ENCODE results near the gene CLCN3.
"Not testable (repeated sequence)": the region's sequence is repeated elsewhere in the genome, so short reads cannot be mapped to it uniquely, and the experiment has no call there.

CLCN3 gene

DNA sequence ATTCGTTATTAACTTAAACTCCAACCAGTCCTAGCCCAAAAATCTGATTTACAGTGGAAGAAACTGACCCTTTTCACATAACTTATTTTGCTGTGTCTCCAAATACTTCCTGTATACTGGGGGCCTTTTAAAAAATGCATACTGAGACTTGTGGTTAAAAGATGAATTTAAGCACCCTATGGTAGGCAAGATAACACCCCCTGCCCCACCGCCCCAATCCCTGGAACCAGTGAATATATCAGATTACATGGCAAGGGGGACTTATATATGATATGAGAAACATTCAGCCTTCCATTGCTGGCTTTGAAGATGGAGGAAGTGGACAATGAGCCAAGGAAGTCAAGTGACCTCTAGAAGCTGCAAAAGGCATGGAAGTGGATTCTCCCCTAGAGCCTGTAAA lies 3.1 kb upstream of the CLCN3 start:
- DNase-seq (ENCODE audit: low read depth in 1 of 2, low spot score in 1 of 2): no peak

DNA sequence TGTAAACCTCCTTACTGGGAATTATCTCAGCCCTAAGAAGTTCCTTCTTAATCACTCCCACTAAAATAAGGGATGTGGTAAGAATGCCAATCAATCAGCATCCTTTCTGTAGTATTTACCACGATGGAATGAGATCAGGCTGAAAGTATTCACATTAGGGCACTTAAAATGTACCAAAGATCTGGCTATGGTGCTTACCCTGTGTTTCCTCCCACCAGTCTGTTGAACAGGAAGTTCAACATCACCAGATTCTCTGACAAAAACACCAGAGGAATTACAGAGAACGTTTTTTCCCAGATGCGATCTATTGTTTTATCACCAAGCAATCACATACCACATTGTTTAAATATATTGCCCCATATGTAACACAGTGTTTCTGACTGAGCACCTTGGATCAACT lies 2.1 kb upstream of the CLCN3 start:
- DNase-seq (ENCODE audit: low read depth in 1 of 2, low spot score in 1 of 2): no peak

DNA sequence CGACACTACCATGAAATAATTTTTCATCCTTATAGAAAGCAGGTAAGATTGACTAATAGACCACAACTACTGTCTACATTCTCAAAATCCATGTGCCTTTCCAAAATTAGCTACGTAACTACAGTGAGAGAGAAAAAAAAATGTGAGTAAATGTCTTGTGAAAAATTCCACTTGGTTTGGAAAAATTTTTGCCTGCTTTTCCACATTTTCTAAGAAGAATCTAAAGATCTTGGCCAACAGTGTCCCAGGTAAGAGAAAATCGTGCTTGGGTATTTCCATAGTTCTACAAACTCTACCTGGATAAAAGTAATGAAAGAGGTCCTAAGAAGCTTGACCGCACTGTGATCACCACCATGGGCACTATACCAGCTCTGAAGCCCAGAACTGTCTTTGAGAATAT lies 1.4 kb upstream of the CLCN3 start:
- DNase-seq (ENCODE audit: low read depth in 1 of 2, low spot score in 1 of 2): no peak

DNA sequence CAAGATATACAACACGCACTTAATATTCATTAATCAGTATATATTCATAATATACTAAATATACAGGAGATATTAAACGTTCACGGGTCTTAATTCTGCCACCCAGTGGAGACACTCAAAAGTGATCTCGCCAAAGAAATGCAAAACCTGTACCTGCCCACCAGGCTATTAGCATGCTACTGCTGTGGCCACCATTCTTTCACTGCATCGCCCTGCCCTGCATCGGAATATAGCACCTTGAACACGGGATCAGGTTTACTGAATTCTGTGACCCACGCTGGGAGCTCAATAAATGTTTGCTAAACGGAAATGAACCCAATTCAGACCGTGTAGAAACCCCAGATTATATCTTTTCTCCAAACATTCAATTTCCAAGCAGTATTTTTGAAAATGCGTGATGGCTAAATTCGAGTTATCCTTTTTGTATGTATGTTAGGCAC lies 840 bp upstream of the CLCN3 start:
- peak; percentile 9 to 27 for DNase-seq (ENCODE audit: low read depth in 1 of 2, low spot score in 1 of 2)

DNA sequence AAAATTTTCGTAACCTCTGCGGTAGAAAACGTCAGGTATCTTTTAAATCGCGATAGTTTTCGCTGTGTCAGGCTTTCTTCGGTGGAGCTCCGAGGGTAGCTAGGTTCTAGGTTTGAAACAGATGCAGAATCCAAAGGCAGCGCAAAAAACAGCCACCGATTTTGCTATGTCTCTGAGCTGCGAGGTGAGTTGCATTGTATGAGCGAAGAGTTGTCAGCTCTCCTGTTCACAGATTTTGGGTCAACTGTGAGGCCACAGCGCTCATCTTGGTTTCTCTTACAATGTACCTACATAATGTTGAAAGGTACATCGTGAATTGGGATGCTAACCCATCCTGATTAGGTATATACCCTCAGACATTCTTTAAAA lies 486 bp downstream of the CLCN3 start:
- DNase-seq (ENCODE audit: low read depth in 1 of 2, low spot score in 1 of 2): no peak

DNA sequence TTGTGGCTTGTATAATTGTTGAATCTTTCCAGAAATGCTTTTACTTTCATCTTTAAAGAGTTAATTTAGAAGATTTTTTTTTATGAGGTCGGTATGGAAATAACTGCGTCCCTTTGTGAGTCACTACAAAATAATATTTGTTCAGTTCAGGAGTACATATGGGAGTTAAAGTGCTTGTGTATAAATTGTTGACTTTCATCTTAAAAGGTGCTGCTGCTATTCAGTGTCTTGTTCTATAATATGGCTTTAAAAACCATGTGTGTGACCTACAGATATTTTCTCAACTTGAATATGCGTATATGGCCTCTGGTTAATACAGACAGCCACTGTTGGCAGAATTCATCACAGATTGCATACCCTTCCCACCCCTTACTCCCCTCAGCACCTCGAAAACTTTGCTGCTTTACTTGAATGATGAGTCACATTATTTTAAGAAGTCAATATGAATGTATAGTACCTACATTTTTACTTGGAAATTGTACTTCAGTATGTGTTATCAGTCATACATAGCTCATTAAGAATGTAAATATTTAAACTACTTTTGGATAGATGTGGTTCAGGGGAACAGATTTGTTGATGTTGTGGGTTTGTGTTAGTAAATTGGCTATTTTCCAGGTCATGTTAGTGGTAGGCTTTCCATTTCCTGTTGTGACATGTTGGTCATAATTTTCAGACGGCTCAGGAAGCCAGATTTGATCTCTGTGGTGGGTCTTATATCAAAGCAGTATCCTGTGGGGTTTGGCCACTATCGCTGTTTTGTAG lies 1.5 kb downstream of the CLCN3 start:
- DNase-seq (ENCODE audit: low read depth in 1 of 2, low spot score in 1 of 2): no peak

DNA sequence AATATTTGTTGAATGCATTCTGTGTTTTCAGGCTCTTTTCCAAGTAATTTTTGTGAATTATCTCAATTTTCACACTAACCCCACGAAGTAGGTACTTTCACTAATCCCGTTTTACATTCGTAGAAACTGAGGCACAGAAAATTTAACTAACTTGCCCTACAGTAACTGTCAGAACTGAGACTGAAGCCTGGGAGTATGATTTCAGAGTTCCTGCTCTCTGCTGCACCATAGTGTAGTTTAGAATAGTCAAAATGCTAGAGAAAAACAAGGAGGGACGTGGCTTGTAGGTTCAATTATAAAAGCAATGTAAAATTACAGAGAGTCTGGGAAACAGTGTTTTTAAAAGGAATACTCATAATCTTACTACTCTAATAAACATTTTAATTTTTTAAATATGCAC lies 2.2 kb downstream of the CLCN3 start:
- no peak for DNase-seq (ENCODE audit: low read depth in 1 of 2, low spot score in 1 of 2)

DNA sequence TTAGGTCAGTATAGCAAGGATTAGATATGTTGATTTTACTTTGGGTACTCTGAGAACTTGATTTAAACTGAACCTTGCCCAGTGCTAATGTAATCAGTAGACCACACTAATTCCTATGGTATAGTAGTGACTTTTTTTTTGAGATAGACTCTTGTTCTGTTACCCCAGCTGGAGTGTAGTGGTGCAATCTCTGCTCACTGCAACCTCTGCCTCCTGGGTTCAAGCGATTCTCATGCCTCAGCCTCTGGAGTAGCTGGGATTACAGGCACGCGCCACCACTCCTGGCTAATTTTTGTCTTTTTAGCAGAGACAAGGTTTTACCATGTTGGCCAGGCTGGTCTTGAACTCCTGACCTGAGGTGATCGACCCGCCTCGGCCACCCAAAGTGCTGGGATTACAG lies 3.6 kb downstream of the CLCN3 start:
- DNase-seq (ENCODE audit: low read depth in 1 of 2, low spot score in 1 of 2): not testable (repeated sequence)

DNA sequence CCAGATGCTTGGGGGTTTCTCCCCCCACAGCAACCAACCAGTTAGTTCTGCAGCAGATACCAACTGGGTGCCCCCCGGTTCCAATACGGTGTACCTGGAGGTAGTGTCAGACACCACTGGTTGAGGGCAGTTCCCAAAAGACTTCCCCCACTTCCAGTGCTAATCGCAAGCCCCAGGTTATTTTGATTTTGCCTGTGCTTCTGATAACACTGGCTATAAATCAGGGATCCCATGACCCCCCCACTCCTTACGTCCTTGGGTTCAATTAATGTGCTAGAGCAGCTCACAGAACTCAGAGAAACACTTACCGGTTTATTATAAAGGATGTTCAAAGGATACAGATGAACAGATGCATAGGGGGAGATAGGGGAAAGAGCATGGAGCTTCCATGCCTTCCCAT lies 5.5 kb downstream of the CLCN3 start:
- DNase-seq (ENCODE audit: low read depth in 1 of 2, low spot score in 1 of 2): no peak

DNA sequence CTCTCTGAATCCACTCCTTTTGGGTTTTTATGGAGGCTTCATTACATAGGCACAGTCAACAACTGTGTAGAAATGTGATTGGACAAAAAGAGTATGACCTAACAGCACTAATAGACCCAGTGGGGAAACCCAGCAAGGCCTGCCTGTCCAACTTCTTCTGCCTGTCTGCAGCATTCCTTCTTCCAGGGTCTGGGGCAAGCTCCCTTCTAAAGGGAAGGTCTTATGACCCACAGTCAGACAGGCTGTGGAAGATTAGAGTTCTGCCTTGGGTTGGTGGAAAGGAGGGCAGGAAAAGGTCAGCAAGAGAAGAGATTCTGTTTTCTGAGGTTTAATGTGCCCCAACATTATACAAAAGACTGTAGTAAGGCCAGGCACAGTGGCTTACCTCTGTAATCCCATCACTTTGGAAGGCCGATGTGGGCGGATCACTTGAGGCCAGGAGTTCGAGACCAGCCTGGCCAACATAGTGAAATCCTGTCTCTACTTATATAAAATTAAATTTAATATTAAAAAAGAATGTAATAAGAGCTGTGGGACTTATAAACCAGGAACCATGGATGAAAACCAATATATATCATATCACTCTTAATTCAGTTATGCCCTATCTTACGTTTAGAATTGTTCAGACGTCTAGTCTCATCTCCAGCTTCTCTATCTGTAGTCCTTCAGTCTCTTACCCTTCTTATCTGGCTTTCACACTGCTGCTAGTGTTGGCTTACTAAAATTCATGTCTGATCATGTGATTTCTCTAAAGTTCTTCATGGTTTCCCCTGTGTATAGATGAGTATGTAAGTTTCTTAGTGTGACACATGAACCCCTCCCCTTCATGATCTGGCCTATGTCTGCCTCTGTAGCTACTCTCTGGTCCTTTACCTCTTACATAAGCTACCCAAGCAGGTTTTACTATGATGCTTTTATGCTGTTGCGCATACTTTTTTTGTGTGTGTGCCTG lies 6.2 kb downstream of the CLCN3 start:
- no peak for DNase-seq (ENCODE audit: low read depth in 1 of 2, low spot score in 1 of 2)

DNA sequence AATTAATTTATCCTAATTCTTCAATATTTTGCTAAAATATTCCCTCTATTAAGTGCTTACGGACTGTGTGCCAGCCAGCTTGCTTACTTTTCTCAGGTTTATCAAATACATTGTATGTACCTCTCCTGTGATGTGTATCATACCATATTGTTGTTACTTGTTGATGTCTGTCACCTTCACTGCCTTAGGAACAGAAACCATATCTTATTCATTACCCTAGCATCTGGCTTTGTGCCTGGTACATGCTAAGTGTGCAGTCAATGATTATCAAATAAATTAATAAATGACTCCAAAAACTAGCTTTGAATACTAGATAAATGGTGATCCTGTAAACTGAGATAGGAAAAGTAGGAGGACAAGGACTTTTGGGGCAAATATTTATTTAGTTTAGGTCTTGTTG lies 6.9 kb downstream of the CLCN3 start:
- DNase-seq (ENCODE audit: low read depth in 1 of 2, low spot score in 1 of 2): no peak

DNA sequence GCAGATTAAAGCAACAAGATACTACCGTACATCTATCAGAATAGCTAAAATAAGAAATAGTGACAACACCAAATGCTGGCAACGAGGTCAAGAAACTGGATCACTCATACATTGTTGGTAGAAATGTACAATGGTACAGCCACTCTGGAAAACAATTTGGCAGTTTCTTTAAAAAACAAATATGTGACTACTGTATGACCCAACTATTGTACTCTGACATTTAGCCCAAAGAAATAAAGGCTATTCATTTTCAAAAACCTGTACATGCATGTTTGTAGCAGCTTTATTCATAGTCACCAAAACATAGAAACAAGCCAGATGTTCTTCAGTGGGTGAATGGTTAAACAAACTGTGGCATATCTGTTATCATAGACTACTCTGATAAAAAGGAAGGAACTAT lies 8.2 kb downstream of the CLCN3 start:
- no peak for DNase-seq (ENCODE audit: low read depth in 1 of 2, low spot score in 1 of 2)

DNA sequence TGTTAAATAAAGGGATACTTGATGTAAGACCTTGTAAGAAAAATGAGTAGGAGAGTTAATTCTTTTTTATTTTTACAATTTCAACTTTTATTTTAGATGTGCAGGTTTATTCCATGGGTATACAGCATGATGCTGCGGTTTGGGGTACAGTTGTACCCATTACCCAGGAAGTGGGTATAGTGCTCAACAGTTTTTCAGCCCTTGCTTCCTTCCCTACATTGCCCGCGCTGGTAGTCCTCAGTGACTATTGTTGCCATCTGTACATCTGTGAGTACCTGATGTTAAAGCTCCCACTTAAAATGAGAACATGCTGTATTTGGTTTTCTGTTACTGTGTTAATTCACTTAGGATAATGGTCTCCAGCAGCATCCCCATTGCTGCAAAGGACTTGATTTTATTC lies 9.7 kb downstream of the CLCN3 start:
- DNase-seq (ENCODE audit: low read depth in 1 of 2, low spot score in 1 of 2): no peak

DNA sequence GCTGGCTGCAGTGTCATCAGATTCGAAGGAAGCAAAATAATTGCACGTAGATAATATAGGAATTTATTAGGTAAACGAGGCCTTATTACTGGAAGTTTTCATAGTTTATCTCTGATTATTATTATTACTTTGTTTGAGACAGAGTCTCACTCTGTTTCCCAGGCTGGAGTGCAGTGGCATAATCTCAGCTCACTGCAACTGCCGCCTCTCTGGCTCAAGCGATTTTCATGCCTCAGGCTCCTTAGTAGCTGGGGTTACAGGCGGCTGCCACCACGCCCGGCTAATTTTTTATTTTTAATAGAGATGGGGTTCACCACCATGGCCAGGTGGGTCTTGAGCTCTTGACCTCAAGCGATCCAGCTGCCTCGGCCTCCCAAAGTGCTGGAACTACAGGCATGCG lies 12.5 kb downstream of the CLCN3 start:
- DNase-seq (ENCODE audit: low read depth in 1 of 2, low spot score in 1 of 2): no peak

DNA sequence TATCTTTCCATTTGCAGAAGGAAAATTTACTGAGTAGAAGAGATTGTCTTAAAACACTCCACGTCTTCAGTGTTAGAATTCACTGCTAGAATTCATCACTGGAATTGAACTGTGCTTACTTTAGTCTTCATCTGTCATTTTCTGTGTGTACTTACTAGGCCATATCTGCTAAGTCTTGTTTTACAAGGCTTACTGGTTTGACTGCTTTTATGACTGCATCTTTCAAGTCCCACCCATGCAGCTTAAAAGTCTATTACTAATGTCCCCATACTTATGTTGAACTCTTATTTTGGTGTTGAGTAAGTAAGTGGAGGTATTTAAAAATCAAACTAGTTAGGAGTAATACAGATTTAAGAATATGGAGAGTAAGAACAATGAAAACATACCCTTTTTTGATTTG lies 14.6 kb downstream of the CLCN3 start:
- no peak for DNase-seq (ENCODE audit: low read depth in 1 of 2, low spot score in 1 of 2)

DNA sequence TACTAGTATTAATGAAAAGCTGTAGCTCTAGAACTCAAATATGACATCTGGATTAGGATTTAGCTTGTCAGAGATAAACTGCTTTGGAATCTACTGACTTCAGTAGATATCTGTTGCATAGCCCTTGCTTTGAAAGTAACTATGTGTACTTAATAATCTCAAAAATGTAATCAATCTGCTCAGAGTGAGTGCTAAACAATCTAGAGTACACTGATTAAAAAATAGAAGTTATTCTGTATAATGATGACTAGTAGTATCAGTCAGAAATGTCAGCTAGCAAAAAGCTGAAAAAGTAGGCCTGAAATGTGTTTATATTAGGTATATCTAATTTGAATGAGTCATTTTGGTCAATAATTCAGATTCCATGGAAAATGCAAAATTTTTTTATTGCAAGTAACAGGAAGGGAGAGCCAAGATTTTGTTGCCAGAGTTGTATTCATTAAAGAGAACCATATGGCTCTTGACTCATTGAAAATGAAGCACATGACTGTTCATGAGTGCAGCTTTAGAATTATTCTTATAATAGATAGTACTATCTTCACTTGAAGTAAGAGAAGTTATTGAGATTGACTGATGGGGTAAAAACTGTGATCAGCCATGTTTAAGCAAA lies 20.0 kb downstream of the CLCN3 start:
- no peak for DNase-seq (ENCODE audit: low read depth in 1 of 2, low spot score in 1 of 2)

DNA sequence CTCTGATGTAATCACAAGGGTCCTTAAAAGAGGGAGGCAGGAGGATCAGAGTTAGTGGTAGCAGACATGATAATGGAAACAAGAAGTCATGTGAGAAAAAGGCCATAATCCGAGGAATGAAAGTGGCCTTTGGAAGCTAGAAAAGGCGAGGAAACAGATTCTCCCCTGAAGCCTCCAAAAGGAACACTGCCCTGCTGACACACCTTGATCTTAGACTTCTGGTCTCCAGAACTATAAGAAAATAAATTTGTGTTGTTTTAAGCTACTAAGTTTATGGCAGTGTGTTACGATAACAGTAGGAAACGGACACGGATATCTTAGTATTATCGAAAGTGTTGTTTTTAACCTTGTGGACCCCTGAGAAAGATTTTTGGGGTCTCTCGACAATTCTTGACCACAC lies 24.4 kb downstream of the CLCN3 start:
- no peak for DNase-seq (ENCODE audit: low read depth in 1 of 2, low spot score in 1 of 2)

DNA sequence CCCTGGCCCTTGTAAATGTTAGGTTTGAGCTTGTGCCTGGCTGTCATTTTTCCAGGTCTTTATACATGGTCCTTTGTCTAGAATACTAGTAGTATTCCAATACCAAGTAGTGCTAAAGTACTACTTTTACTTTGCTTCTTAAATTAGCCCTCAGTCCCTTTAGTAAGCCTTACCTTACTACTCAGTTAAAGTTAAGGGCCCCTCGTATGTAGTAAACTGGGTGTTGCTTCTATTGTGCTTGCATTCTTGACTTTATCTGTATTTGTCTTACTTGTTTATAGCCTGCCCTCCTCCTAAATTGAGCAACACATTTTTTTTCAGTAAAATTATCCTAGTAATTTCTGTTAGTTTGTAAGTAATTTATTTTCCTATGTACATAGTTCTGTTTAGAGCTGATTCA lies 25.2 kb downstream of the CLCN3 start:
- DNase-seq (ENCODE audit: low read depth in 1 of 2, low spot score in 1 of 2): no peak

DNA sequence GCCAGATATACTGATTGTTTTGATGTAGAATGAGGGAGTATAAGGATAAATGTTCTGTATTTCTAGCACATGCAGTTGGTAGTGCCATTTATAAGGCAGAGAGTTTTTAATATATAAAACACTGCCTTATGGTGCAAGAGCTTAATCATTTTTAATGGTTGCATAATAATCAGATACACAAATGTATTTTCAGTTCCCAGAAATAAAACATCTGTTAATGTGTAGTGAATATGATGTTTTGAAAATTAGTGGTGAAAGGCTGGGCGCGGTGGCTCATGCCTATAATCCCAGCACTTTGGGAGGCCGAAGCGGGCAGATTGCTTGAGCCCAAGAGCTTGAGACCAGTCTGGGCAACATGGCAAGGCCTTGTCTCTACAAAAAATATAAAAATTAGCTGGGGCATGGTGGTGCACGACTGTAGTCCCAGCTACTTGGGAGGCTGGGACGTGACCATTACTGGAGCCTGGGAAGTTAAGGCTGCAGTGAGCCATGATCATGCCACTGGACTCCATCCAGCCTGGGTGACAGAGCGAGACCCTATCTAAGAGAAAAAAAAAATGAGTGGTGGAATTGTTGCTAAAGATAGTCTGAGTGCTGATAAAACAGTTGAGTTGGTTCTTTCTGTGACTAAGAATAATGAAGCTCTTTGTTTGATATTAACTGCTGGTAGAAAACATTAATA lies 29.3 kb downstream of the CLCN3 start:
- DNase-seq (ENCODE audit: low read depth in 1 of 2, low spot score in 1 of 2): no peak

DNA sequence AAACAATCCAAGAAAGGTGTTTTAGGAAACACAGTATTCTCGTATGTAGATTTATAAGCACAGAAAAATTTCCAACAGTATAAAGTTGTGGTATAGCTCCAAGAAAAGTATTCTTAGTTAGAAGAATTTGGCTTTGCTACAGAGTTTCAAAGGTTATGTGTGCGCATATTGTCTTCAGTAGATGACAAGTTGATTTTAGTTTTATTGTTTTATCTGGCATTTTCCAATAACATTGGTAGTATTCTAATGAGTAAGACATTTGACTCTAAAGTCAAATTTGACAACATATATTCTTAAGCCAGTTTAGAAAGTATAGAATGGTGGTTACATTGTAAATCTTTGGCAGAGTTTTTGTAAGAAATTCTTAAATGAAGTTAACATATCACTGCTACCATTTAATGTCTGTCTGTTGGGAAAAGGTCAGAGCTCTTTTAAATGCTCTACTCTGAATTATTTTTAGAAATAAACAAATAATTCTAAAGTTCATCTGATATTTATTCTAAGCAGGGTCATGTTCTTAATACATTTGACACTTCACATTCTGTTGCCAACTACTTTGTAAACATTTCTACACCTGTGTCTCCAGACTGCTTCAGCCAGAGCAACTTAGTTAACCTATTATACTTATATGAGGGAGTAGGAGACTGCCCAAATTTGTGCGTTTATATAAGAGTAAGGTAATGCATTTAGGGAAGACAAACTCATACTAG lies 30.0 kb downstream of the CLCN3 start:
- no peak for DNase-seq (ENCODE audit: low read depth in 1 of 2, low spot score in 1 of 2)

DNA sequence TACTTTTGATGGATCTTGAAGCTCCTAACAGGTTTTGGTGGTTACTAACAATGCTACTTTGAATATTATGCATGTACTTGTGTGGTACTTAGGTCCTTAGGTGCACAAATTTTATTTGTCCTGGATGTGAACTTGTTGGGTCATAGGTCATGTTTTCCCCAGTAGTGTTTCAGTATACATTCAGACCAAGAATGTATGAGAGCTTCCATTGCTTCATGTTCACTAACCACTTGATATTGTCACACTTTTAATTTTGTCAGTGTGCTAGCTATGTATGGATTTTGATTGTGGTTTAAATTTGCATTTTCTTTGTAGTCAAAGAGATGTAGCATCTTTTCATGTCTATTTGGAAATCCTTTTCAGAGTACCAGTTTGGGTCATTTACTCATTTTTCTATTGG lies 32.2 kb downstream of the CLCN3 start:
- no peak for DNase-seq (ENCODE audit: low read depth in 1 of 2, low spot score in 1 of 2)
